AG20443 (cell line): ENCODE measurements around the gene NDOR1.

Source experiments
- DNase-seq: peaks from one replicate; pipeline ENCODE4 v3.0.0; 2012; ENCODE audit warnings: low spot score, mixed read lengths

Gene NDOR1

GRCh38 chr9:137262909-137263285 lies 57.4 kb downstream of the NDOR1 start:
- no peak for DNase-seq

- DNase-seq: no peak
These were observed 58.0 kb downstream of the NDOR1 start for GRCh38 chr9:137263506-137263905.

GRCh38 chr9:137264067-137264466 lies 58.6 kb downstream of the NDOR1 start:
- no peak for DNase-seq

GRCh38 chr9:137265496-137266161 lies 60.1 kb downstream of the NDOR1 start:
- no peak for DNase-seq

GRCh38 chr9:137266162-137266527 lies 60.6 kb downstream of the NDOR1 start:
- no peak for DNase-seq
